MM.1S (cell line): ENCODE data around the gene TM9SF2.

Experiments
- CTCF ChIP-seq: fragments of 300-600 bp; sonication (generic); IDR thresholded peaks from 2 replicates; pipeline ENCODE4 v1.5.1; 2016; ENCODE audit warnings: antibody characterized with exemption, low read length, mixed read lengths
- EZH2 ChIP-seq: fragments of 300-600 bp; sonication (generic); optimal IDR thresholded peaks from 2 replicates; pipeline ENCODE3; 2017; ENCODE audit warnings: low read depth, mild to moderate bottlenecking, antibody characterized with exemption, low read length, mixed read lengths
- EZH2phosphoT487 ChIP-seq: fragments of 300-600 bp; sonication (generic); IDR thresholded peaks from 2 replicates; pipeline ENCODE4 v1.6.1; 2018; ENCODE audit warnings: antibody characterized with exemption, low read length

DNA sequence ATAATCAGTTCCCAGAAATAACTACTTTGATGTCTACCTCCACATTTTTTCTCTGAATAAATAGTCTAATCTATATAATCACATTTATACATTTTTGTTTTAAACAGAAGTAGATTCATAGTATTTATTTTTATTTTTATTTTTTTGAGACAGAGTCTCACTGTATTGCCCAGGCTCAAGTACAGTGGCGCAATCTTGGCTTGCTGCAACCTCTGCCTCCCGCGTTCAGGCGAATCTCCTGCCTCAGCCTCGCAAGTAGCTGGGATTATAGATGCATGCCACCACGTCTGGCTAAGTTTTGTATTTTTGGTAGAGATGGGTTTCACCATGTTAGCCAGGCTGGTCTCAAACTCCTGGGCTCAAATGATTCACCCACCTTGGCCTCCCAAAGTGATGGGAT, 16.7 kb downstream of the TM9SF2 start:
- no peak for TF ChIP-seq CTCF
- TF ChIP-seq EZH2: no peak
- no peak for TF ChIP-seq EZH2phosphoT487
